ENCODE measurements around the gene GDPD3.

GDPD3 gene

DNA sequence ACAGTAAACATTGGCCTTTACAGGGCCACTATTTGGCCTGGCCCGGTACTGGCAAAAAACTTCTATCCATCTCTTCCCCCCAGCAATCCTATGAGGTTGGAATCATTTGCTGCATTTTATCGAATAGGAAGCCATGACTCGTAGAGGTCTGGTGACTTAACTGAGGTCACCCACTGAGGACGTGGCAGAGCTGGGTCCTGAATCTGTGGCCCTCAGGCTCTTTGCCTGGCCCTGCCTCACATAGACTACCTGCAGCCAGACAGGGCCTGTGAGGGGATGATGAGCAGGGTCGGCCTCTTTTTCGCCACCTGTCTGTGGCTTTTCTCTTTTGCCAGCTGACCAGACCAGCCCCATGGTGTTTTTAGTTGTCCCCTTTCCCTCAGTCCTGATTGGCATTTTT, 35.7 kb downstream of the GDPD3 start:
- H3K36me3 ChIP-seq (ENCODE audit: control insufficient read depth, insufficient read depth, low read length) = peaks cover 44% of the 10 kb centered on the region
- peaks cover 12% of the 10 kb centered on the region for H3K4me1 ChIP-seq (ENCODE audit: control insufficient read depth, insufficient read depth, low read length, poor library complexity, severe bottlenecking)
- no peak overlapping the region for H3K27ac ChIP-seq (ENCODE audit: insufficient read depth, low read length, poor library complexity, severe bottlenecking)
- no peaks in the 10 kb centered on the region for H3K27me3 ChIP-seq (replicated peaks; ENCODE audit: control insufficient read depth, insufficient read depth, low read length, poor library complexity, severe bottlenecking)
- DNase-seq = no peak
- H3K4me3 ChIP-seq (ENCODE audit: insufficient read depth, low read depth, low read length, poor library complexity, severe bottlenecking) = no peak overlapping the region
- no peaks in the 10 kb centered on the region for H3K9me3 ChIP-seq (ENCODE audit: control insufficient read depth, low read length)

DNA sequence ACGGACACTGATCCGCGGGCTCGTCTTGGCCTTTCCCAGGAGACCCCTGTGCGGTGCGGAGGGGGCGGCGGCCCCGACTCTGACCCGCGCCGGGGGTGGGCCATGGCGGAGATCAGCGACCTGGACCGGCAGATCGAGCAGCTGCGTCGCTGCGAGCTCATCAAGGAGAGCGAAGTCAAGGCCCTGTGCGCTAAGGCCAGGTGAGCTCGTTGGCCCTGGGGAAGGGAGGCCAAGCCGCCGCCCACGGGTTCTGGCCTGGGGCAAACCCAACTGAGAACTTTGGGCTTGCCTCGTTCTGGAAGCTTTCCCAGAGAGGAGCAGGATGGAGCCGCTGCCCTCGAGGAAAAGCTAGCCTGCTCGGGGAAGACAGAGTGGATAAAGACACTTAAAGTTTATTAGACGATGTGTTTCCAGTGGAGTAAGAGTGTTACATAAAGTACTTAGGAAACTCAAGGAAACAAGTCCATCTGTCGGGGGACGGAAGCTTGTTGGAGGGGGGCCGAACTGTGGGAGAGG, 37.0 kb downstream of the GDPD3 start:
- DNase-seq = no peak
- Histone ChIP-seq H3K9me3 (ENCODE audit: control insufficient read depth, low read length) (no peaks in the 10 kb centered on the region), H3K36me3 (ENCODE audit: control insufficient read depth, insufficient read depth, low read length) (peaks cover 40% of the 10 kb centered on the region), H3K27me3 (replicated peaks; ENCODE audit: control insufficient read depth, insufficient read depth, low read length, poor library complexity, severe bottlenecking) (no peaks in the 10 kb centered on the region), H3K4me1 (ENCODE audit: control insufficient read depth, insufficient read depth, low read length, poor library complexity, severe bottlenecking) (peaks cover 12% of the 10 kb centered on the region), H3K4me3 (ENCODE audit: insufficient read depth, low read depth, low read length, poor library complexity, severe bottlenecking) (peak overlapping the region; percentile 87), H3K27ac (ENCODE audit: insufficient read depth, low read length, poor library complexity, severe bottlenecking) (peak overlapping the region; percentile 83)

DNA sequence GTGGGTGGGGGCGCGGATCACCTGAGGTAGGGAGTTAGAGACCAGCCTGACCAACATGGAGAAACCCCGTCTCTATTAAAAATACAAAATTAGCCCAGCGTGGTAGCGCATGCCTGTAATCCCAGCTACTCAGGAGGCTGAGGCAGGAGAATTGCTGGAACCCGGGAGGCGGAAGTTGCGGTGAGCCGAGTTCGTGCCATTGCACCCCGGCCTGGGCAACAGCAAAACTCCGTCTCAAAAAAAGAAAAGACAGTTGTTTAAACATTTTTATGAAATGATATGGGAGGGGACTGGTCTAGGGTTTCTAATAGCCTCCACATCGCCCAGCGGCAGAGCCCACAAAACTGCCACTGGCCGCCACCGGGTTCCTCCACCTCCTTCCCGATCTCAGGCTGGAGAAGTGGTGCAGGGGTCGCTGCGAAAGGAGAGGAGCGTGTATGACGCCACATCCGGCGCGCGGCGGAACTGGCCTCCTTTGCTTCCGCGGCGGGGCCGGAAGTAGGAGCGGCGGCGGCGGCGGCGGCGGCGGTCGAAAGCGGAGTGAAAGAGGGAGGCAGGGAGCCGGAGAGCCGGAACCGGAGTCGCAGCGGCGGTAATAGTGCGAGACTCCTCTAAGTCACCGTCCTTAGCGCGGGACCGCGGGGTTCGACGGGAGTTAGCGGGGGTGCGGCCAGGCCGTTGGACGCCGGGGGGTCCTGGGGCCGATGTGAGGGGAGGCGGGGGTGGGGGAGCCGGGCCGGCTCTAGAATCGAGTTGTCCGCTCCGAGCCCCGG, 37.6 kb downstream of the GDPD3 start, which contains the start of gene PPP4C:
PPP4C (plus strand) TSS at position 492 of the 773 bp plus-strand sequence. CDS start 384 bp downstream, outside the sequence.
- Histone ChIP-seq H3K27ac (ENCODE audit: insufficient read depth, low read length, poor library complexity, severe bottlenecking) (peak within 1 kb of the TSS; percentile 83), H3K9me3 (ENCODE audit: control insufficient read depth, low read length) (no peaks in the 10 kb centered on the region), H3K4me1 (ENCODE audit: control insufficient read depth, insufficient read depth, low read length, poor library complexity, severe bottlenecking) (peaks cover 12% of the 10 kb centered on the region), H3K27me3 (replicated peaks; ENCODE audit: control insufficient read depth, insufficient read depth, low read length, poor library complexity, severe bottlenecking) (no peaks in the 10 kb centered on the region), H3K36me3 (ENCODE audit: control insufficient read depth, insufficient read depth, low read length) (peaks cover 39% of the 10 kb centered on the region), H3K4me3 (ENCODE audit: insufficient read depth, low read depth, low read length, poor library complexity, severe bottlenecking) (peak within 1 kb of the TSS; percentile 87)
- peak; percentile 84 to 88 (median 88) for DNase-seq

DNA sequence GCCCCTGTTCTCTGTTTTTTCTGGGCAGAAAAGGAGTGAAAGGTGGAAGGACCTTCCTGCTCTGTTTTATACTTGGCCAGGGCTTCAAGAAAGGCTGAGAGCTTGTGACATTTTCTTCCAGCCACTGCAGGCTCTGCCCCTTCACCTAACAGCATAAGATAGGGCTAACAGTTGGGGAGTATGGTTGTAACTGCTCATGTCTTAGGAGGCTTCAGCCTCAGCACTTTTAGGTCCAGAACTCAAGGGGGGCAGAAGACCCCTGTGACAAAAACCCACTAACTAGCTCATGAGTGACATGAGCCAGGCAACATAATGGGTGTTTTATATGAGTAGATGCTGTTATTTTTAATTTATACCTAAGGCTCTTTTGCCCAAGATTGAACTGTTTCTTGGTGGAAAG, 42.8 kb downstream of the GDPD3 start:
- no peak for DNase-seq
- no peak overlapping the region for H3K4me3 ChIP-seq (ENCODE audit: insufficient read depth, low read depth, low read length, poor library complexity, severe bottlenecking)
- peaks cover 23% of the 10 kb centered on the region for H3K4me1 ChIP-seq (ENCODE audit: control insufficient read depth, insufficient read depth, low read length, poor library complexity, severe bottlenecking)
- no peaks in the 10 kb centered on the region for H3K9me3 ChIP-seq (ENCODE audit: control insufficient read depth, low read length)
- no peak overlapping the region for H3K27ac ChIP-seq (ENCODE audit: insufficient read depth, low read length, poor library complexity, severe bottlenecking)
- H3K36me3 ChIP-seq (ENCODE audit: control insufficient read depth, insufficient read depth, low read length) = peaks cover 46% of the 10 kb centered on the region
- no peaks in the 10 kb centered on the region for H3K27me3 ChIP-seq (replicated peaks; ENCODE audit: control insufficient read depth, insufficient read depth, low read length, poor library complexity, severe bottlenecking)

- H3K4me3 ChIP-seq (ENCODE audit: insufficient read depth, low read depth, low read length, poor library complexity, severe bottlenecking) = no peak overlapping the region
- peaks cover 23% of the 10 kb centered on the region for H3K4me1 ChIP-seq (ENCODE audit: control insufficient read depth, insufficient read depth, low read length, poor library complexity, severe bottlenecking)
- H3K36me3 ChIP-seq (ENCODE audit: control insufficient read depth, insufficient read depth, low read length) = peaks cover 46% of the 10 kb centered on the region
- H3K27ac ChIP-seq (ENCODE audit: insufficient read depth, low read length, poor library complexity, severe bottlenecking) = no peak overlapping the region
- H3K9me3 ChIP-seq (ENCODE audit: control insufficient read depth, low read length) = no peaks in the 10 kb centered on the region
- no peaks in the 10 kb centered on the region for H3K27me3 ChIP-seq (replicated peaks; ENCODE audit: control insufficient read depth, insufficient read depth, low read length, poor library complexity, severe bottlenecking)
- DNase-seq = no peak
Observed at GRCh38 chr16:30069611-30070462, 43.5 kb downstream of the GDPD3 start.

GRCh38 chr16:30068750-30069610, 44.4 kb downstream of the GDPD3 start:
- Histone ChIP-seq H3K36me3 (ENCODE audit: control insufficient read depth, insufficient read depth, low read length) (peaks cover 46% of the 10 kb centered on the region), H3K4me1 (ENCODE audit: control insufficient read depth, insufficient read depth, low read length, poor library complexity, severe bottlenecking) (peaks cover 26% of the 10 kb centered on the region), H3K9me3 (ENCODE audit: control insufficient read depth, low read length) (no peaks in the 10 kb centered on the region), H3K27me3 (replicated peaks; ENCODE audit: control insufficient read depth, insufficient read depth, low read length, poor library complexity, severe bottlenecking) (no peaks in the 10 kb centered on the region), H3K4me3 (ENCODE audit: insufficient read depth, low read depth, low read length, poor library complexity, severe bottlenecking) (no peak overlapping the region), H3K27ac (ENCODE audit: insufficient read depth, low read length, poor library complexity, severe bottlenecking) (peak overlapping the region; percentile 18)
- peak in 2 of 3 donors; percentile 37 to 45 for DNase-seq

DNA sequence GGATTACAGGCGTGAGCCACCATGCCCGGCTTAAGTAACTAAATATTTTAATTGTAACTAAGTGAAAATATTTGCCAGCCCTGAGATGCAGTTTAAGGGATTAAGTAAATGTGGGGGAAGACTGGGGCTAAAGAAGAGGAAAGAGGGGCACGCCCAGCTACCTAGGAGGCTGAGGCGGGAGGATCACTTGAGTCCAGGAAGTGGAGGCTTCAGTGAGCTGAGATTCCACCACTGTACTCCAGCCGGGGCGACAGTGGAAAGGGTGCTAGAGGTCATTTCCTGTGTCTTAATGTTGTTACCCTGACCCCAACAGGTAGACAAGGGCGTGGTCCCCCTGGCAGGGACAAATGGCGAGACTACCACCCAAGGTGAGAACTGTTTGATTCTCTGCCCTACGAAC, 45.0 kb downstream of the GDPD3 start:
- peaks cover 46% of the 10 kb centered on the region for H3K36me3 ChIP-seq (ENCODE audit: control insufficient read depth, insufficient read depth, low read length)
- no peak for DNase-seq
- peaks cover 32% of the 10 kb centered on the region for H3K4me1 ChIP-seq (ENCODE audit: control insufficient read depth, insufficient read depth, low read length, poor library complexity, severe bottlenecking)
- no peaks in the 10 kb centered on the region for H3K27me3 ChIP-seq (replicated peaks; ENCODE audit: control insufficient read depth, insufficient read depth, low read length, poor library complexity, severe bottlenecking)
- H3K9me3 ChIP-seq (ENCODE audit: control insufficient read depth, low read length) = no peaks in the 10 kb centered on the region
- no peak overlapping the region for H3K27ac ChIP-seq (ENCODE audit: insufficient read depth, low read length, poor library complexity, severe bottlenecking)
- no peak overlapping the region for H3K4me3 ChIP-seq (ENCODE audit: insufficient read depth, low read depth, low read length, poor library complexity, severe bottlenecking)

GRCh38 chr16:30067584-30067916, 45.8 kb downstream of the GDPD3 start:
- H3K27ac ChIP-seq (ENCODE audit: insufficient read depth, low read length, poor library complexity, severe bottlenecking) = peak overlapping the region; percentile 29

DNA sequence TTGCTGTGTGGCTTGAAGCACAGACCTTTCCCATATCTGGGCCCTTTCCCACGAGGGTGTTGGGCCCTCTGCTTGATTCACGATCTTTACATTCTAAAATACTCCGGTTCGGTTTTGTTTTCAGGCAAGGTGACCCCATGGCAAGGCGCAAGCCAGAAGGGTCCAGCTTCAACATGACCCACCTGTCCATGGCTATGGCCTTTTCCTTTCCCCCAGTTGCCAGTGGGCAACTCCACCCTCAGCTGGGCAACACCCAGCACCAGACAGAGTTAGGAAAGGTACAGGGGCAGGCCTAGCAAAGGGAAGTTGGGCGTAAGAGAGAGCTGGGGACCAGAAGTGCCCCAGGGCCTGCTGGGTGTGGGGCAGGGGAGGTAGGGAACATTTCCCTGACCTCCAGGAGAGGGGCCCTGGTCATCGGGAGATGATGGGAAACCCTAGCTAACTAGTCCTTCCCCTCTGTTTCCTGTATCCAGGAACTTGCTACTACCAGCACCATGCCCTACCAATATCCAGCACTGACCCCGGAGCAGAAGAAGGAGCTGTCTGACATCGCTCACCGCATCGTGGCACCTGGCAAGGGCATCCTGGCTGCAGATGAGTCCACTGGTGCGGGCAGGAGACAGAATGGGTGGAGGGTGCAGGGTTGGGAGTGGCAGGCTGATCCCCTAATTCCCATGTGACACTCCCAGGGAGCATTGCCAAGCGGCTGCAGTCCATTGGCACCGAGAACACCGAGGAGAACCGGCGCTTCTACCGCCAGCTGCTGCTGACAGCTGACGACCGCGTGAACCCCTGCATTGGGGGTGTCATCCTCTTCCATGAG, 46.4 kb downstream of the GDPD3 start:
- Histone ChIP-seq H3K27ac (ENCODE audit: insufficient read depth, low read length, poor library complexity, severe bottlenecking) (peak overlapping the region; percentile 83), H3K36me3 (ENCODE audit: control insufficient read depth, insufficient read depth, low read length) (peaks cover 46% of the 10 kb centered on the region), H3K27me3 (replicated peaks; ENCODE audit: control insufficient read depth, insufficient read depth, low read length, poor library complexity, severe bottlenecking) (no peaks in the 10 kb centered on the region), H3K4me1 (ENCODE audit: control insufficient read depth, insufficient read depth, low read length, poor library complexity, severe bottlenecking) (peaks cover 33% of the 10 kb centered on the region), H3K4me3 (ENCODE audit: insufficient read depth, low read depth, low read length, poor library complexity, severe bottlenecking) (peak overlapping the region; percentile 98), H3K9me3 (ENCODE audit: control insufficient read depth, low read length) (no peaks in the 10 kb centered on the region)
- no peak for DNase-seq

More at GRCh38 chr16:30067584-30067916, 45.8 kb downstream of the GDPD3 start:
- H3K4me1 ChIP-seq (ENCODE audit: control insufficient read depth, insufficient read depth, low read length, poor library complexity, severe bottlenecking) = peaks cover 33% of the 10 kb centered on the region
- H3K4me3 ChIP-seq (ENCODE audit: insufficient read depth, low read depth, low read length, poor library complexity, severe bottlenecking) = peak overlapping the region; percentile 98
- H3K27me3 ChIP-seq (replicated peaks; ENCODE audit: control insufficient read depth, insufficient read depth, low read length, poor library complexity, severe bottlenecking) = no peaks in the 10 kb centered on the region
- H3K36me3 ChIP-seq (ENCODE audit: control insufficient read depth, insufficient read depth, low read length) = peaks cover 46% of the 10 kb centered on the region
- H3K9me3 ChIP-seq (ENCODE audit: control insufficient read depth, low read length) = no peaks in the 10 kb centered on the region
- no peak for DNase-seq

Measured in effector memory CD4-positive, alpha-beta T cell (primary cell).